Measurements from ENCODE around the gene LTA. TPM values are rescaled to one million over a fixed set of nuclear protein-coding genes. Genes with fewer than 3 reads are reported as not detected.
A peak's percentile ranks its signal among the peaks of the same experiment; 100 is the strongest.

Gene LTA
- total RNA-seq, 1 experiment from 2014 or later: 1.1 TPM

DNA sequence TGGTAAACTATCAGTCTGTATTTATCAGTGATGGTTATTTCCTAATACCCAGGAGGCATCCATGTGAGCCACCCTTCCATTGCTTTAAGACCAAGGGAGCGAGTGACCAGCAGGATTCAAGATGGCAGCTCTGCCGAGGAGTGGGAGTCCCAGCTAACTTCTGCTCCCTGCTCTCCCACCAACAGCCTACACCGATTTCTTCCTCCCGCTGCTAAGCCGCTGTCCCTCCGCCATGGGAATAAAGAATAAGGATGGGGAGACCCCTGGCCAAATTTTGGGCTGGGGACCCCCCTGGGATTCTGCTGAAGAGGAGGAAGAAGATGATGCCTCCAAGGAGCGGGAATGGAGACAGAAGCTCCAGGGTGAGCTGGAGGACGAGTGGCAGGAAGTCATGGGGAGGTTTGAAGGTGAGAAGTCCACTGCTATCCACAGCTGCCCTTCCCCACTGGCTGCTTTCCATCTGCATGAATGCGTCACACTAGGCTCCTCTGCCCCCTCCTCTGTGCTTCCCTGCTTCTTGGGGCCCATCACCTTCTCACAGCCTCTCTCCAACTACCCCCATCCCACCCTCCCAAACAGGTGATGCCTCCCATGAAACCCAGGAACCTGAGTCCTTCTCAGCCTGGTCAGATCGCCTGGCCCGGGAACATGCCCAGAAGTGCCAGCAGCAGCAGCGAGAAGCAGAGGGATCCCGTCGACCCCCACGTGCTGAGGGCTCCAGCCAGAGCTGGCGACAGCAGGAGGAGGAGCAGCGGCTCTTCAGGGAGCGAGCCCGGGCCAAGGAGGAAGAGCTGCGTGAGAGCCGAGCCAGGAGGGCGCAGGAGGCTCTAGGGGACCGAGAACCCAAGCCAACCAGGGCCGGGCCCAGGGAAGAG is 14.4 kb upstream of the LTA start:
- intact Hi-C loops (cut with micrococcal nuclease): no loop called here
- Histone ChIP-seq H3K9me3 (ENCODE audit: control insufficient read depth in 1 of 2, insufficient read depth in 1 of 2, low read depth in 1 of 2, low read length in 2 of 2) (no peaks in the 10 kb centered on the region), H3K9me2 (ENCODE audit: insufficient read depth) (no peaks in the 10 kb centered on the region), H4K20me1 (ENCODE audit: insufficient read depth) (no peaks in the 10 kb centered on the region), H3K36me3 (ENCODE audit: control insufficient read depth in 1 of 2, insufficient read depth in 2 of 2, low read length in 2 of 2) (peaks cover 19 to 20% of the 10 kb centered on the region in 2 experiments), H3K4me1 (ENCODE audit: control insufficient read depth in 1 of 2, insufficient read depth in 2 of 2, low read length in 2 of 2) (peaks cover 5 to 24% of the 10 kb centered on the region in 2 experiments; a peak in 3 of 4 replicates), H3K4me3 (replicated peaks in 1 of 2; ENCODE audit: low read depth in 1 of 2, low read length in 2 of 2) (no peak overlapping the region), H3K27ac (ENCODE audit: low read depth, low read length) (no peak overlapping the region), H3K27me3 (ENCODE audit: insufficient read depth, low read length) (no peaks in the 10 kb centered on the region), H3K4me2 (ENCODE audit: low read length) (no peak overlapping the region), H3K9ac (ENCODE audit: low read length) (no peak overlapping the region), H3K79me2 (ENCODE audit: insufficient read depth, low read length) (peaks cover 6% of the 10 kb centered on the region; the same call in 1 of the 2 replicates), H2AFZ (ENCODE audit: low read depth, low read length, poor library complexity, severe bottlenecking) (no peak overlapping the region)
- DNase-seq (ENCODE audit: low read depth, low spot score) (no peak), ATAC-seq (no peak)
- ChIA-PET POLR2A (no interaction called here), RAD21 (ENCODE audit: low non-redundant PET in 1 of 2, low total read pairs in 2 of 2, uncharacterized antibody in 2 of 2, unreplicated experiment in 2 of 2) (no interaction called here), CTCF (no interaction called here)
- TF ChIP-seq, protein P1, sequence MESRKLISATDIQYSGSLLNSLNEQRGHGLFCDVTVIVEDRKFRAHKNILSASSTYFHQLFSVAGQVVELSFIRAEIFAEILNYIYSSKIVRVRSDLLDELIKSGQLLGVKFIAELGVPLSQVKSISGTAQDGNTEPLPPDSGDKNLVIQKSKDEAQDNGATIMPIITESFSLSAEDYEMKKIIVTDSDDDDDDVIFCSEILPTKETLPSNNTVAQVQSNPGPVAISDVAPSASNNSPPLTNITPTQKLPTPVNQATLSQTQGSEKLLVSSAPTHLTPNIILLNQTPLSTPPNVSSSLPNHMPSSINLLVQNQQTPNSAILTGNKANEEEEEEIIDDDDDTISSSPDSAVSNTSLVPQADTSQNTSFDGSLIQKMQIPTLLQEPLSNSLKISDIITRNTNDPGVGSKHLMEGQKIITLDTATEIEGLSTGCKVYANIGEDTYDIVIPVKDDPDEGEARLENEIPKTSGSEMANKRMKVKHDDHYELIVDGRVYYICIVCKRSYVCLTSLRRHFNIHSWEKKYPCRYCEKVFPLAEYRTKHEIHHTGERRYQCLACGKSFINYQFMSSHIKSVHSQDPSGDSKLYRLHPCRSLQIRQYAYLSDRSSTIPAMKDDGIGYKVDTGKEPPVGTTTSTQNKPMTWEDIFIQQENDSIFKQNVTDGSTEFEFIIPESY (IDR thresholded peaks at IDR 0.05; ENCODE audit: extremely low read depth, insufficient replicate concordance, low read length): no peak
- TF ChIP-seq ZFX (IDR thresholded peaks at IDR 0.05): no peak
- no peak for TF ChIP-seq SIN3A (IDR thresholded peaks at IDR 0.05; ENCODE audit: low read depth)
- no peak for TF ChIP-seq EZH2 (IDR thresholded peaks at IDR 0.05)
- no peak for TF ChIP-seq JUND (IDR thresholded peaks at IDR 0.05)
- TF ChIP-seq, protein P2, sequence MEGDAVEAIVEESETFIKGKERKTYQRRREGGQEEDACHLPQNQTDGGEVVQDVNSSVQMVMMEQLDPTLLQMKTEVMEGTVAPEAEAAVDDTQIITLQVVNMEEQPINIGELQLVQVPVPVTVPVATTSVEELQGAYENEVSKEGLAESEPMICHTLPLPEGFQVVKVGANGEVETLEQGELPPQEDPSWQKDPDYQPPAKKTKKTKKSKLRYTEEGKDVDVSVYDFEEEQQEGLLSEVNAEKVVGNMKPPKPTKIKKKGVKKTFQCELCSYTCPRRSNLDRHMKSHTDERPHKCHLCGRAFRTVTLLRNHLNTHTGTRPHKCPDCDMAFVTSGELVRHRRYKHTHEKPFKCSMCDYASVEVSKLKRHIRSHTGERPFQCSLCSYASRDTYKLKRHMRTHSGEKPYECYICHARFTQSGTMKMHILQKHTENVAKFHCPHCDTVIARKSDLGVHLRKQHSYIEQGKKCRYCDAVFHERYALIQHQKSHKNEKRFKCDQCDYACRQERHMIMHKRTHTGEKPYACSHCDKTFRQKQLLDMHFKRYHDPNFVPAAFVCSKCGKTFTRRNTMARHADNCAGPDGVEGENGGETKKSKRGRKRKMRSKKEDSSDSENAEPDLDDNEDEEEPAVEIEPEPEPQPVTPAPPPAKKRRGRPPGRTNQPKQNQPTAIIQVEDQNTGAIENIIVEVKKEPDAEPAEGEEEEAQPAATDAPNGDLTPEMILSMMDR (IDR thresholded peaks at IDR 0.05 in 2 of 3, conservative IDR thresholded peaks at IDR 0.05 in 1 of 3; ENCODE audit: borderline replicate concordance in 1 of 3, insufficient read depth in 1 of 3, low read depth in 2 of 3, low read length in 2 of 3): no peak
- TF ChIP-seq EZH2phosphoT487 (IDR thresholded peaks at IDR 0.05; ENCODE audit: borderline replicate concordance): no peak
- no peak for TF ChIP-seq TCF7L2 (IDR thresholded peaks at IDR 0.05; ENCODE audit: borderline replicate concordance, extremely low read depth, insufficient read depth, insufficient read length)
- no peak for TF ChIP-seq CEBPB (IDR thresholded peaks at IDR 0.05; ENCODE audit: low read depth)
- TF ChIP-seq SRF (IDR thresholded peaks at IDR 0.05; ENCODE audit: low read depth): no peak
- TF ChIP-seq EGR1 (IDR thresholded peaks at IDR 0.05; ENCODE audit: low read depth): no peak
- no peak for TF ChIP-seq CBX3 (IDR thresholded peaks at IDR 0.05; ENCODE audit: low read depth)
- TF ChIP-seq POLR2AphosphoS5 (IDR thresholded peaks at IDR 0.05; ENCODE audit: low read depth, low read length): no peak
- no peak for TF ChIP-seq MAX (IDR thresholded peaks at IDR 0.05)
- no peak for TF ChIP-seq ZNF274 (IDR thresholded peaks at IDR 0.05; ENCODE audit: low read depth, low read length)
- TF ChIP-seq ATF3 (IDR thresholded peaks at IDR 0.05): no peak
- TF ChIP-seq FOSL1 (IDR thresholded peaks at IDR 0.05; ENCODE audit: low read depth): no peak
- no peak for TF ChIP-seq ELF1 (IDR thresholded peaks at IDR 0.05; ENCODE audit: borderline replicate concordance, low read depth)
- TF ChIP-seq POLR2A (IDR thresholded peaks at IDR 0.05; ENCODE audit: borderline replicate concordance, extremely low read depth, insufficient read depth, insufficient read length): no peak
- no peak for TF ChIP-seq YY1 (IDR thresholded peaks at IDR 0.05; ENCODE audit: extremely low read depth, insufficient replicate concordance, low read depth, low read length)
- BruUV-seq (replicated peaks): TSS peak; percentile 17
